Ammon's horn (tissue), 1 donor: Measurements from ENCODE around the gene ESPL1.
"Not testable (repeated sequence)": the region's sequence is repeated elsewhere in the genome, so short reads cannot be mapped to it uniquely, and the experiment has no call there.

ENCODE experiments used
- DNase-seq: peaks from one replicate; pipeline ENCODE4 v3.0.0-alpha.2; 2016; ENCODE audit warnings: low spot score

Gene ESPL1

DNA sequence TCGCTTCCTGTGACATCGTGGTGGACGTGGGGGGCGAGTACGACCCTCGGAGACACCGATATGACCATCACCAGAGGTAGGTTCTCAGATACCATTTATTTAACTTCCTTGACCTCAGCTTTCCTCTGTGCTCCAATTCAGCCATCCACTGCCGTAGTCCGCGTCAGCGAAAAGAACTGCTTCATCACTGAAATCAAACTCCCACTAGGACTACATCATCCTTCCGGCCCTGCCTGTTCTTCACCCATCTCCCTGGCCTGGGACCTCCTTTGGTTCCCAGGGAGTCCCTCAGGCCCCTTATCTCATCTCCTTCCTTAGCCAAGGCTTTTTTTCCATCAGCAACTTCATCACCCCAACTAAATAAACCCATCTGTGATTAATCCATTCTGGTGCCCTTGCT, 32.1 kb downstream of the ESPL1 start:
- DNase-seq = peak; percentile 31

DNA sequence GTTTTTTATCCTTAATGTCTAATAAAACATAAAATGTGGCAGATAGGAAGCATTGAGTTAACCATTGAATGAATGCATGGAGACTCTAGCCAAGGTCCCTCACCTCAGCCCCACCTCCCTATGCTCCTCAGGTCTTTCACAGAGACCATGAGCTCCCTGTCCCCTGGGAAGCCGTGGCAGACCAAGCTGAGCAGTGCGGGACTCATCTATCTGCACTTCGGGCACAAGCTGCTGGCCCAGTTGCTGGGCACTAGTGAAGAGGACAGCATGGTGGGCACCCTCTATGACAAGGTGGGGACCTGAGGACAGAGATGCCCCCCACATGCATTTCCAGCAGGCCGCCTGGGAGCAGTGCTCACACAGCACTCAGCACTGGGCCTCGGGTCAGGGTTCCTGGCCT, 34.8 kb downstream of the ESPL1 start:
- no peak for DNase-seq

DNA sequence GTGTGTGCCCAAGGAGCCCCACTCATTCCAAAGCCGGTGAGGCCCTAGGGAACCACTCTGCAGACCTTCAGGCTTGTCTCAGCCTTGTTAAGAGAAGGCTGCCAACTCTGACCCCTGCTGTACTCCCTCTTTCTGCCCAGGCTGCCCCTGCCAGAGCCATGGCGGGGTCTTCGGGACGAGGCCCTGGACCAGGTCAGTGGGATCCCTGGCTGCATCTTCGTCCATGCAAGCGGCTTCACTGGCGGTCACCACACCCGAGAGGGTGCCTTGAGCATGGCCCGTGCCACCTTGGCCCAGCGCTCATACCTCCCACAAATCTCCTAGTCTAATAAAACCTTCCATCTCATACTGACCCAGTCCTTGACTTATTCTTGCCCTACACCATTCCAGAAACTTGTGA, 38.7 kb downstream of the ESPL1 start:
- DNase-seq = no peak

DNA sequence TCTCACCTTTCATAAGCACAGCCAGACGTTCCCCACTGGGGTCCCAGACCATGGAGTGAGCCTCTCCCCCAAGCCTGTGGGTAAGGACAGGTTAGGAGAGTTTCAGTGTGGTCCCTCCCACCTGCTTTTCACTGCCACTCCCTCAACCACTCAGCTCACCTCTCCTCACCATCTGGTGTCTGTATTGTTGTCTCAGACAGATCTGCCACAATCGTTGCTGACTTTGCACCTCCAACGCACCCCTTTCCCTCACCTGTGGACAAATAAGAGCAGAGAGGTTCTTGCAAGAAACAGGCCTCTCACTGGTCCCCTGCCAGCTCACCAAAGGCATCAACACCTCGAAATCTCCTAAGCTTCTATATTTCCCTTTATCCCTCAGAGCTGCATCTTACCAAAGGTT, 40.2 kb downstream of the ESPL1 start:
- no peak for DNase-seq

DNA sequence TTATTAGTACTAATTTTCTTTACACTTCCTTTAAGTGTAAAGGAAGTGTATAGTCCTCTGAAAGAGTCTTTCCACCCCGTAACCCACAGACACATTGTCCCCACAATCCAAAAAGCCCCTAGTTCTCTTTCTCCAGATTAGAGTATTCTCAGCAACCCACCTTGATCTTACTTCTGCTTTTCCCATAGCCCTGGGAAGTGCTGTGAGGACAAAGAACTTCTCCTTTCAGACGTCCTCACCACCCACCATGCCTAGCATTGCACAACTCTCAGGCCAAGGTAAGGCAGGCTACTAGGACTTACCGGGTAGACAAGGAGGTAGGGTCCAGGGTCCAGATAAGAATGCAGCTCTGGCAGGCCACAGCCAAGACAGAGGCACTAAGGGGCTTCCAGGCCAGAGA, 45.9 kb downstream of the ESPL1 start:
- no peak for DNase-seq

DNA sequence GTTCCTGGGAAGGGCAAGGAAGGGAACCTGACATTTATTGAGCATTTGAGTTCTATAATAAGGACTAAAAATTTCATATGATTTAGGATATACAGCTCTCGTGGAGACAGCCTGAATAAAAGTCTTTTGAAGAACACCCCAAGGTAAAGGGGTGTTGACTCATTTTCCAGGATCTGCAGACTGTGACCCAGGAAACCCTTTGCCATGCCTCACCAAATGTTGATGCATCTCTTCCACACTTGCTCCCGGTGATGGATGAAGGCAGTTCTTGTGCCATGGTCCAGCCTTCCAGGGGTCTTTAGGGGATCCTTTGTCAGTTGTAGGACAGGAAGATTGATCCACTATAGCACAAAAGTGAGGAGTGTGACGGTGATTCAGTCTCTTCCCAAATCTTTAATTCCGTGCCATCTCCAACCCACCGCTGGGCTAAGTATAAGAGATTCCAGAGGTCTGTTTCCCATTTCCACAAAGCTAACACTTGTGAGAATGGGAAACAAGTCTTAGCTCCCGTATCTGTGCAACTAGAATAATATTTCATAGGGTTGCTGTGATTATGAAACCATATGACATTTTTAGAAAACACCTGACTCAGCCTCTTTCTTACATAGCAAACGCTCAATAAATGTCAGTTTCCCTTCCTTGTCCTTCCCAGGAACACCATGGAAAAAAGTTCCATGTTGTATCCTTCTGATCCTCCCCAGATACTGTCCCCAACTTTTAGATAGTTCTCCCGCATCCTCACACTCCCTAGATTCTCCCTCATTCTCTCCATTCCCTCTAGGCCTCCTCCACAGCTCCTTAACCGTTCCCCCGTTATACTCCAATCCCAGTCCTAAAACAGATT, 52.5 kb downstream of the ESPL1 start:
- DNase-seq = no peak

DNA sequence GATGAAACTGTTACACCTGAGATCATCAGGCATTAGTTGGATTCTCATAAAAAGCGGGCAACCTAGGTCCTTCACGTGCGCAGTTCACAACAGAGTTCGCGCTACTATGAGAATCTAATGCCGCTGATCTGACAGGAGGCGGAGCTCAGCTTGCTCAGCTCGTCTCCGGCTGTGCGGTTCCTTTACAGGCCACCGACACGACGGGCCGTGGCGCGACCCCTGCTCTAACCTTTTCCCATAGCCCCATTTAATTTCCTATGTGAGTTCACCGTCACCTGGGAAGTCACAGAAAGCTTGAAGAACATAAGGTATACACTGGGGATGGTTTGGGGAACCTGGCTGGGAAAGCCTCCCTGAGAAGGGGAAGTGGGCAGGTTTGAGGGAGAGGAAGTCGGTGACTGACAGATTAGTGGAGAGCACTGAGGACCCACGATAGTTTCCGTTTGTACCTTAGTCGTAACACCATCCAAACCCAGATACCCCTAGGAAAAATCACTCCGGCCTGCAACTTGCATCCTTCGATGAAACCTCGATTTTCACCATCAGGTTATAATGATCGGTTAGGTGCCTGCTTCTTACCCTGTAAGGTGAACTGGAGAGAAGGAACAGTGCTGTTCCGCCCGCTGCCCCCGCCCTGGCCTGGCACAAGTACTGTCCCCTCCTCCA, 56.1 kb downstream of the ESPL1 start:
- DNase-seq = peak; percentile 54

DNA sequence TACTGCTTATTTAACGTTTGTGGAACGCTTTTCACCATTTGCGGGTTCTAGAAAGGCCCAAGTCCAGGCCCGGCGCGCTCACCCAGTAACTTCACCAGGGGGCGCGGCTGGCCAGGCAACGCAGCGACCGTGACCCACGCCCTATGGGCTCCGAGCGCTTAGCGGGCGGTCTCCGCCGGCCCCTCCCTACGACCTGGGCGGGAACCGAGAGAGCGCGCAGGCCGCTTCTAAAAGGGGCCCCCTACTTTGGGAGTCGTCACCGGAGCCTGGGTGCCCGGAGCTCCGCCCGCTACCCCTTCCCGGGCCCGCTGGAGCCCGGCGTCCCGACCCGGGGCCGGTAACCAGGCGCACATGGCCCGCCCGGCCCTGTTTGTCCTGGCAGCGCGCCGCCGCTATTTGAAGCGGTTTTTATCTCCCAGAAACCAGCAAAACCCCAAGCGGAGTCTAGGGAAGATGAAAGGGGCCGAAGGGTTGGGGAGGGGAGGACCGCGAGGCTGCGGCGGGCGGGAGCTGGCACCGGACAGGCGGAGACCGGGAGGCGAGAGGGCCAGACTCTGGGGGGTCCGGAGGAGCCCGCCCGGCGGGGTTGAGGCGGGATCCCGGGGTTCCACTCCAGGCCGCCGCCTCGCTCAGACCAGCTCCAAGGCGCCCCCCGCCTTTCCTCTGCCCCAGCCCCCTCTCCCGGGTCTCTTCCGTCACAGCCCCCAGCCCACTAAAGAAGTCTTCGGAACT, 56.8 kb downstream of the ESPL1 start:
- peak; percentile 94 for DNase-seq

DNA sequence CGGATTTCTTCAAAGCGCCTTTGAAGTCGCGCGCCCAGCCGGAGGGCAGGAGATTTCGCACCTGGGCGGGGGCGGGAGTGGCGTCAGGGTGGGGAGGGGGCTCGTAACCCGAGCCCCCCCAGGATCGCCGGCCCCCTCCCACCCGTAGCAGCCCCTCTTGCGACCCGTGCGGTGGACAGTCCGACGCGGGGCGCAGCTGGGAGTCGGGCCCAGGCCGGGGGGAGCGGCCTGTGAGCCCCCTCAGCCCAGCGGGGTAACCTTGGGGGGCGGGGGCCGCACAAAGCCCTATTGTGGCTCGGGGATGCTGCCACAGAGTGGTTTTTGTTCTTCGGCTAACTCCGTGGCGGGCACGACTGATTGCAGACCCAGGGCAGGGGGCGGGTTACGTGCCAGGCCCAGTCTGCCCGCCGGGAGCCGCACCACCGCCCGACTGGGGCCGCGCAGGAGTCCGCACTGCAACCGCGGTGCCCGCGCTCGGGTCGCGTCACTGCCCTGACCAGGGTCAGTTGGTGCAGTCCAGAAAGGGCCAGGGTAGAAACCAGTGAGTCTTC, 57.5 kb downstream of the ESPL1 start:
- peak; percentile 91 for DNase-seq

DNA sequence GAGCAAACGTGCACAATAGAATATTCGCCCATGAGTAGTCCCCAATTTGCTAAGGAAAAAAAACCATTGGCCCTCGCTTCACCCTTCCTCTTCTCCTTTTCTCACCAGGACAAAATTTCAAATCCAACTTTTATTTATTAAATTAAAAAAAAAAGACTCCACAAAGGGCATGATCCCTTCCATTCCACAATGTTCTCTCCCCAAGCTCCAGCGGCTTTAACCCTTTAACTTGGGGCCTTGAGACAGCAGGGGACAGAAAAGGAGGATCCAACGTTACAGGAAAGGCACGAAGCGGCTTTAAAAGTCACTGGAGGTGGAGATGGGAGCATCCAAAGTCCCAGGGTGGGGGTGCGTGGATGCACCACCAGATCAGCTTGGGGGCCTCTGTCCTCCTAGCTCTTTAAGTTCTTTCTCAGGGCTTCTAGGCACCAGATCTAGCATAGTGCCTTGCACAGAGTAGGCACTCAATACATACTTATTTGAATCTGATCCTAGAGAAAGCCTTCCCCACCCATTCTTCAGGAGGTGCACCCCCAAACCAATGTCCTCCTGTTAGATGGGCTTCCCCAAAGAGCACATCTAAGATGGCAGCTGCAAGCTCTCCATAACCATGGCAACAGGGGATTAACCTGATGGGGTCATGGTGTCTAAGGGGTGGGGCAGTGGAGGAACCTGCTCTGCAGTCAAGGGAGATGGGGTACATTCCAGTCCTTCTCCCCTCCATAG, 58.5 kb downstream of the ESPL1 start:
- DNase-seq = no peak

DNA sequence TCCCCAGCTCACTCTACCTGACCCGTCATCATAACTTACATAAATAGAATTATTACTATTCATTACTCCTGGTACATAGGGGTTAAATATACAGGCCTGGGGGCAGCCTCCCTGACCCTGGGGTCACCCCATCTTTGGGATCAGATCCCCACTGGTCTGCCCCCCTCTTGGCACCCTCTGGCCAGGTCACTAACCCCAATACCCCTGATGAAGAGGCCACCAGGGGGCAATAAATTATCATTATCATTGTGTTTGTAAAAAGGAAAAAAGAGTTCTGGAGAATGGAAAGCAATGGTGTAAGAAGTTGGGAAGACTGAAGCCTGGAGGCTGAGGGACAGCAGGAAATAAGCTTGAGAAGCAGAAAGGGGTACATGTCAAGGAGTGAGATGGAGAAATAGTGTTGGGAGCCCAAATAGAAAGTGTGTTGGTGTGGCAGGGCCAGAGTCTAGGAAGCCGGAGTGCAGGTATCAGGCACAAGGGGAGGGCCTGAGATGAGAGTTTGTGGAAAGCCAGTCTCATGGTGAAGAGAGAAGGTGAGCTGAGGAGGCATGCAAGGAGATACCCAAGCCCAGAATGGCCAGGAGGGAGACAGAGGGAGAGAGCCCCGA, 59.4 kb downstream of the ESPL1 start:
- DNase-seq = no peak

DNA sequence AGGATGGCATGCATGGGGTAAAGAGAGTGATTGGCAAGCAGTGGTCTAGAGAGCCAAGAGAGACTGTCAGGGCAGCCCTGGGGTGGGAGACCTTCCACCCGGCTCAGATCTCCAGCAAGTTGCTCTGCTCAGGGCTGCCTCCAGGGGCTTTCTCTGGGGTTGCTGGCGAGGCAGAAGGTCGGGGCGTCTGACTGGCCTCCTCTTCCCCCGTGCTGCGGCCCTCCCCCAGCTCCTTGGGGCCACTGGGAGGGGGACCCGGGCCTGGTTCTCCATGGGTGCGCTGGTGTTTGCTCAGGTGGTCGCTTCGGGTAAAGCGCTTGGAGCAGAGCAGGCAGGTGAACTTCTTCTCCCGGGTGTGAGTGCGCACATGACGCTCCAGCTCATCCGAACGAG, 59.9 kb downstream of the ESPL1 start:
- no peak for DNase-seq

DNA sequence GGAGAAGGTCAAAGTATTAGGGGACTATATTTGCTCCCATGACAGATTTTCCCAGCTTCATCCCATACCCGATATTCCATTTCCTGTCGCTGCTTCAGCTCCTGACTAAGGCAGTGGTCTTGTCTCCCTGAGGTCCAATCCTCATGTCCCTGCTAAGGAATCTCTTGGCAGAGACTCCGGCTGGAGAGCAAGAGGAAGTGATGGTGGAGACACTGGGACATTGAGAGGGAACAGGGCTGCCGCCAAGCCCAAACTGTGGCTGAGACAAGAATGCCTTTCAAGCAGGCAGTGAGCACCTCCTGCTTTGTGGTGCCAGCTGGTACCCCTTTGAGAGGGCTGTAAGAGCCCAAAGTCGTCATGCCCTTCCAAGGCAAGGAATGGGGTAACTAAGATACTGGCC, 62.6 kb downstream of the ESPL1 start:
- no peak for DNase-seq

DNA sequence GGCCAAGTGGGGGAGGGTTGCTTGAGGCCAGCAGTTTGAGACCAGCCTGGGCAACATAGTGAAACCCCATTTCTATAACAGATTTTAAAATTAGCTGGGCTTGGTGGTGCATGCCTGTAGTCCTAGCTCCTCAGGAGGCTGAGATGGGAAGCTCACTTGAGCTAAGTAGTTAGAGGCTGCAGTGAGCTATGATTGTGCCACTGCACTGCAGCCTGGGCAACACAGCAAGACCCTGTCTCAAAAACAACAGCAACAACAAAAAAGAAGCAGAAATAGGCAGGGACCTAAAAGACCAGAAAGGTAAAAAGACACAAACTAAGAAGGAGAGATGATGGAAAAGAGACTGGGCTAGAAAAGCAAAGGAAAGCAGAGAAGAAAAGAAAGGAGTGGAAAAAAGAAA, 64.2 kb downstream of the ESPL1 start:
- not testable (repeated sequence) for DNase-seq

DNA sequence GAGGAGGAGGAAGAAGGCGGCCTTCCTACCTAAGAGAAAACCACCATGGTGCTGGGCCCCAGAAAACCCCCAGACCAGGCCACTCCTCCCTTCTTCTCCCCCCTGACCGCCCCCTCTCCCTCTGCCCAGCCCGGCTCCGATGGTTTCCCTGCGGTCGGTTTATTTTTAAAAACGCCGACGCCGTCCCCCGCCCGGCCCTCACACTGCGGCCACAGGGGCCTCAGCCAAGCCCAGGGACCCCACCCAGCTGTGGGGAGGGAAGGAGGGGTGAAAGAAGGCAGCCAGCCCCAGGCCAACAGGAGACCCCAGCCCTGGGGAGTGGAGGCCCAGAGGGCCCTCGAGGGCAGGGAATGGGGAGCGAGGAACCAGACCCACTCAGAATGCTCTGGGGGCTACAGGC, 64.6 kb downstream of the ESPL1 start:
- no peak for DNase-seq

DNA sequence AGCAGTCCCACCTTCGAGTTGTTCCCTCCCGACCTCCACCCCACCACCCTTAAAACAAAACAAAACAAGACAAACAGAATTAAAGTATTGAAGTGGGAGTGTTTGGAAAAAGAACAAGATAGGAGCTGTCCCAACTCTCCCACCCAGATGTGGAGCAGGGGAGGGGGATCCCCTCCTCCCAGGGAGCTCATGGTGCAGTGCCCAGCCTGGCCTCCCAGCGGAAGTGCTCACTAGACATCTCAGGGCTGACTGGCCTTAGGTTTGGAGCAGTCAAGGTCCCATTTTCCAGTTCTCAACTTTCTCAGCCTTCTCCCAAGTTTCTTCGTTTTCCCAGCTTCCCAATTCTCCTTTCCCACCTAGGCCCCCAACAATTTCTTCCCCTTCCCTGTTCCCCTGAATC, 65.2 kb downstream of the ESPL1 start:
- DNase-seq = no peak

DNA sequence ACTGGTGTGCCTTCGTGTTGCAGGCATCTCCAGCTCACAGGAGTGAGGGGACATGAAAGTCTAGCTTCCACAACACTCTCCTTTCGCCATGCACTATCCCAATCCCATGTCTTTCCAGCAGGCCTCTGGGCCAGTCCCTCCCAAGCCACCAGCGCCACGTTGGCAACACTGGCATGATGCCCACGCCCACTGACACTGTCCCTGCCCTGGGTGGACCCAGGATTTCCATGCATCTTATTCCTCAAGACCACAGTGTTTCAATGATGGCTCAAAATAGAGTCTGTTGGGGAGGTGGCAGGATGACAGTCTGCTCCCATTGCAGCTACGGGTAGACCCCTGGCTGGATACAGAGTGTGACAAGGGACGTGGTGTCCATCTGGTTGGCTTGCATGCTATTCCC, 65.7 kb downstream of the ESPL1 start:
- no peak for DNase-seq

DNA sequence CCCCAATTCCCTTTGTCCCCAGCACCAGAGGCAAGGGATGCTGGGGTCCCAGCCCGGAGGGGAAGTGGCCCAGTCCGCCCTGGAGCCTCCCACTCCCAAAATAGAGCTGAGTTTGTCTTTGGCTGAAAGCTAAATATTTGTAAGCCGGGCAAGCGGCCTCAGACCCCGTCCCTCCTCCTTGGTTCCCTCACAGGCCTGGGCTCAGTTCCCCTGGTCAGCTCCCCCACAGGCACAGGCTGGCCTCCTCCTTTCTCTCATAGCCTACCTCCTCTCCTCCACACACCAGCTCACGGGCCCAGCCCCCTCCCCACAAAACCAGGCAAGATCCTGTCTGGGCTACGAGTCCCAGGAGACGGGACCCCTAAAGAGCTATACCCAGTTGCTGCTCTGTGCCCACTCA, 66.7 kb downstream of the ESPL1 start:
- no peak for DNase-seq

DNA sequence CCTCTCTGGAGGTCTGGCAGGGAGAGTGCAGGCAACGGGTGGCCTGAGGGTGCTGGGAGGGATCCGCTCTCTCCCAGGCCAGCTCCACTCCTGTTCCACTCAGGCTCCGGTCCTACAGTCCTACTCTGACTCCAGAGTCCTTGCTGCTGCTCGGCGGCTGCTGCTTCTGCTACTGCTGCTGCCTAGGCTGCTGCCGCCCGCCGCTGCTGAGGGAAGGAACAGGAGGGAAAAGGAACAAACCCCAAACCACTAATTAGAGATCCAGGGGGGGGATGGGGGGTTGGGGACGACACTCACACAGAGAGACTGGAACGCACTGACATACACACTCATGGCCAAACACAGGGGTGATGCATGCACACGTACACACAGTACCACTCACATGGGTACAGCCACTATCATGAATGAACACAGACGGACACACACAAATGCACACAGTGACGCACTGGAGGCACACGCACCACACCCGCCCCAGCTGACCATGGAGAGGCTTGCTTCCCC, 68.1 kb downstream of the ESPL1 start, which contains the start of gene SP7:
SP7 (minus strand) TSS at position 174 of the 501 bp plus-strand sequence. CDS start 708 bp downstream, outside the sequence.
- no peak for DNase-seq

DNA sequence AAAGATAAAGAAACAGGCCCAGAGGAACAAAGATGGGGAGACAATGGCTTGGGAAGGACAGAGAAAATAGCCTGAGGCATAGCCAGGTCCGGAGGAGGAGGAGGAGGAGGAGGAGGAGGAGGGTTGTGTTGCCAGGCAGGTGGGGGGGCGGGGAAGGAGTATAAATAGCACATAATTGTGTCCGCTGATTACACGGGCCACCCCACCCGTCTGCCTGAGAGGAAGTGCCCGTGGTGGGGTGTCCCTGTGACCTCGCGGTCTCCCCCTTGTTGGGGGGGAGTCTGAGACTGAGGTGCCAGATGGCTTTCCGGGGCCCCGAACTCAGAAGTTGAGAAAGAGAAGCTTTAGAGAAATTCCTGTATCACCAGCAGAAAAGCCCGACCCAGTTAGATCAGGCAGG, 69.9 kb downstream of the ESPL1 start:
- DNase-seq = no peak

DNA sequence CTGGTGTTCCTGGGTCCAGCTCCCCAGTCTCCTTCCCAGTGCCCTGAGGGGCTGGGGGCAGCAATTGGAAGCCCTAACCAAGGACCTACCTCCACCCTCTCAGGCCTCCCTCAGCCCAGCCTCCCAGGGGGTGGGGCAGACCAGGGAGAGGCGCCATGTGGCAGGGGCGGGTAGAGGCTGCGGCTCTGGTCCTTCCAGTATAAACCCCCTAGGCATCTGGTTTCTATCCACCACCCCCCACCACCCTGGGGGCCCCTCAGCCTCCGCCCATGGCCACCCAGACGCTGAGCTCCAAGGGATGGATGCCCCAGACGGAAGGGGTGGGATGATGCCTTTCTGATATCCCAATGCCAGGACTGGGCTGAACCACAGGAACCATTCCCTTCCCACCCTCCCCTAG, 70.8 kb downstream of the ESPL1 start:
- DNase-seq = no peak
